ENCODE measurements around the gene RABAC1. TPM values are rescaled to one million over a fixed set of nuclear protein-coding genes. Genes with fewer than 3 reads are reported as not detected.

RABAC1 gene
- total and polyA plus RNA-seq, 2 experiments from 2014 or later: 151 to 206 TPM

GRCh38 chr19:41923045-41923788, 35.9 kb downstream of the RABAC1 start:
- Mint-ChIP-seq H3K36me3 (ENCODE audit: low read depth) (no peaks in the 10 kb centered on the region; the same call in 2 of the 3 replicates), H3K4me3 (peak overlapping the region; percentile 8; the same call in 1 of the 3 replicates), H3K9me3 (peaks cover 3% of the 10 kb centered on the region; the same call in 1 of the 3 replicates), H3K27me3 (ENCODE audit: insufficient read depth, low read depth, poor library complexity) (peaks cover 13% of the 10 kb centered on the region), H3K4me1 (peaks cover 13% of the 10 kb centered on the region), H3K27ac (no peak overlapping the region)
- Histone ChIP-seq H3F3A (replicated peaks; ENCODE audit: low read depth) (peaks cover 9% of the 10 kb centered on the region), H3K4me3 (no peak overlapping the region), H3K4me2 (peak overlapping the region; percentile 73; the same call in 1 of the 2 replicates), H2AFZ (no peak overlapping the region), H3K79me2 (replicated peaks; ENCODE audit: insufficient read depth) (no peaks in the 10 kb centered on the region), H3K9me2 (ENCODE audit: insufficient read depth) (no peaks in the 10 kb centered on the region), H3K36me3 (ENCODE audit: insufficient read depth) (no peaks in the 10 kb centered on the region), H4K20me1 (replicated peaks; ENCODE audit: insufficient read depth) (peaks cover 7% of the 10 kb centered on the region; the same call in 1 of the 2 replicates), H3K27ac (ENCODE audit: low read depth) (no peak overlapping the region), H3K27me3 (ENCODE audit: insufficient read depth) (peaks cover 98% of the 10 kb centered on the region), H3K4me1 (ENCODE audit: insufficient read depth) (peaks cover 9% of the 10 kb centered on the region; the same call in 1 of the 2 replicates)
- ATAC-seq (no peak), DNase-seq (ENCODE audit: low spot score) (no peak)
- TF ChIP-seq REST (IDR thresholded peaks at IDR 0.05; ENCODE audit: unreplicated experiment): no peak
- peak; percentile 71 for TF ChIP-seq EZH2 (IDR thresholded peaks at IDR 0.05; ENCODE audit: low read depth, unreplicated experiment)

- DNase-seq (ENCODE audit: low spot score): no peak
- H4K20me1 ChIP-seq (replicated peaks; ENCODE audit: insufficient read depth): peaks cover 7% of the 10 kb centered on the region; the same call in 1 of the 2 replicates
- Mint-ChIP-seq H3K9me3 (peaks cover 3% of the 10 kb centered on the region; the same call in 1 of the 3 replicates), H3K27me3 (ENCODE audit: insufficient read depth, low read depth, poor library complexity) (peaks cover 10% of the 10 kb centered on the region), H3K36me3 (ENCODE audit: low read depth) (no peaks in the 10 kb centered on the region; the same call in 2 of the 3 replicates), H3K4me3 (peak overlapping the region; percentile 47; the same call in 2 of the 3 replicates), H3K4me1 (peaks cover 13% of the 10 kb centered on the region), H3K27ac (no peak overlapping the region)
- H3K4me3 ChIP-seq: peak overlapping the region; percentile 36; the same call in 1 of the 2 replicates
- no peak overlapping the region for H3K27ac ChIP-seq (ENCODE audit: low read depth)
- H3K4me2 ChIP-seq: peak overlapping the region; percentile 73
- peaks cover 9% of the 10 kb centered on the region; the same call in 1 of the 2 replicates for H3K4me1 ChIP-seq (ENCODE audit: insufficient read depth)
- no peak overlapping the region for H2AFZ ChIP-seq
- no peaks in the 10 kb centered on the region for H3K79me2 ChIP-seq (replicated peaks; ENCODE audit: insufficient read depth)
- TF ChIP-seq POLR2AphosphoS5 (IDR thresholded peaks at IDR 0.05; ENCODE audit: low read depth) (no peak), ZNF331 (CRISPR knock-in tag; IDR thresholded peaks at IDR 0.05; ENCODE audit: low read depth) (no peak), CTCF (conservative IDR thresholded peaks at IDR 0.05; ENCODE audit: low read depth in 2 of 2) (no peak), JUNB (IDR thresholded peaks at IDR 0.05; ENCODE audit: unreplicated experiment) (no peak), EZH2phosphoT487 (IDR thresholded peaks at IDR 0.05; ENCODE audit: unreplicated experiment) (no peak), EZH2 (IDR thresholded peaks at IDR 0.05; ENCODE audit: low read depth, unreplicated experiment) (no peak), ETS1 (IDR thresholded peaks at IDR 0.05) (no peak), CREB1 (CRISPR knock-in tag; IDR thresholded peaks at IDR 0.05; ENCODE audit: low read depth) (no peak), NANOG (IDR thresholded peaks at IDR 0.05; ENCODE audit: borderline replicate concordance) (no peak), REST (IDR thresholded peaks at IDR 0.05; ENCODE audit: unreplicated experiment) (no peak), ZNF114 (CRISPR knock-in tag; IDR thresholded peaks at IDR 0.05) (no peak)
- H3K36me3 ChIP-seq (ENCODE audit: insufficient read depth): no peaks in the 10 kb centered on the region
- H3F3A ChIP-seq (replicated peaks; ENCODE audit: low read depth): peaks cover 9% of the 10 kb centered on the region
- no peaks in the 10 kb centered on the region for H3K9me2 ChIP-seq (ENCODE audit: insufficient read depth)
- peaks cover 98% of the 10 kb centered on the region for H3K27me3 ChIP-seq (ENCODE audit: insufficient read depth)
- peak; percentile 42 for ATAC-seq
Measured at GRCh38 chr19:41922585-41922984, 36.5 kb downstream of the RABAC1 start.
